ENCODE results near the gene RNF148. TPM values are rescaled to one million over a fixed set of nuclear protein-coding genes. Genes with fewer than 3 reads are reported as not detected.

RNF148 gene
- total and polyA plus RNA-seq, 2 experiments from 2014 or later, result 2.2 TPM; not detected in 1

- TF ChIP-seq NANOG (IDR thresholded peaks at IDR 0.05; ENCODE audit: borderline replicate concordance), result no peak
- no peak for TF ChIP-seq REST (IDR thresholded peaks at IDR 0.05; ENCODE audit: unreplicated experiment)
- no peak for TF ChIP-seq CTCF (conservative IDR thresholded peaks at IDR 0.05; ENCODE audit: low read depth in 2 of 2)
- no peak for TF ChIP-seq ZNF114 (CRISPR knock-in tag; IDR thresholded peaks at IDR 0.05)
- no peak for TF ChIP-seq CREB1 (CRISPR knock-in tag; IDR thresholded peaks at IDR 0.05; ENCODE audit: low read depth)
- no peak for TF ChIP-seq ZNF331 (CRISPR knock-in tag; IDR thresholded peaks at IDR 0.05; ENCODE audit: low read depth)
- no peak for TF ChIP-seq ZNF462 (CRISPR knock-in tag; IDR thresholded peaks at IDR 0.05)
- TF ChIP-seq EZH2 (IDR thresholded peaks at IDR 0.05; ENCODE audit: low read depth, unreplicated experiment), result no peak
- no peak for TF ChIP-seq POLR2AphosphoS5 (IDR thresholded peaks at IDR 0.05; ENCODE audit: low read depth)
- TF ChIP-seq JUNB (IDR thresholded peaks at IDR 0.05; ENCODE audit: unreplicated experiment), result no peak
- TF ChIP-seq EZH2phosphoT487 (IDR thresholded peaks at IDR 0.05; ENCODE audit: unreplicated experiment), result no peak
- TF ChIP-seq STAT1 (IDR thresholded peaks at IDR 0.05; ENCODE audit: unreplicated experiment), result no peak
- Mint-ChIP-seq H3K27me3 (ENCODE audit: insufficient read depth, low read depth, poor library complexity) (no peaks in the 10 kb centered on the region), H3K9me3 (no peaks in the 10 kb centered on the region), H3K36me3 (ENCODE audit: low read depth) (no peaks in the 10 kb centered on the region), H3K4me3 (no peak overlapping the region), H3K27ac (no peak overlapping the region), H3K4me1 (peaks cover 29% of the 10 kb centered on the region)
- Histone ChIP-seq H3K27ac (ENCODE audit: low read depth) (no peak overlapping the region), H3K4me3 (no peak overlapping the region), H3F3A (replicated peaks; ENCODE audit: low read depth) (no peaks in the 10 kb centered on the region), H3K36me3 (ENCODE audit: insufficient read depth) (no peaks in the 10 kb centered on the region), H3K27me3 (ENCODE audit: insufficient read depth) (no peaks in the 10 kb centered on the region), H3K4me1 (ENCODE audit: insufficient read depth) (peaks cover 3% of the 10 kb centered on the region; the same call in 1 of the 2 replicates), H3K4me2 (no peak overlapping the region), H4K20me1 (replicated peaks; ENCODE audit: insufficient read depth) (no peaks in the 10 kb centered on the region), H2AFZ (no peak overlapping the region), H3K9me2 (ENCODE audit: insufficient read depth) (peaks cover 9% of the 10 kb centered on the region; the same call in 1 of the 2 replicates), H3K79me2 (replicated peaks; ENCODE audit: insufficient read depth) (0 out of 2 replicates have a peak, but pooled peaks cover 9% of the 10 kb centered on the region)
- no peak for DNase-seq (ENCODE audit: low spot score)
- no peak for ATAC-seq
Observed at GRCh38 chr7:122715183-122715582, 12.5 kb upstream of the RNF148 start.
